Adrenal gland (tissue), 12 donors: ENCODE measurements around the gene HYAL2. TPM values are rescaled to one million over a fixed set of nuclear protein-coding genes. Genes with fewer than 3 reads are reported as not detected.
A peak's percentile ranks its signal among the peaks of the same experiment; 100 is the strongest.
"Not testable (repeated sequence)": the region's sequence is repeated elsewhere in the genome, so short reads cannot be mapped to it uniquely, and the experiment has no call there.

Experiments
- DNase-seq, 7 donors: peaks; one replicate each; pipeline ENCODE4 v3.0.0-alpha.2; 2019 to 2020
- H3K27ac ChIP-seq, 5 donors: fragments of 200-600 bp; sonication (generic) in 4 of 5; 1 replicate in 3 of 5; 2 replicates in 2 of 5; pipeline versions ENCODE4 v1.5.1 to v1.8.0; 2016 to 2020; ENCODE audit warnings: mild to moderate bottlenecking in 1 of 5
- H3K27me3 ChIP-seq: fragments of 200-600 bp; 2 replicates; pipeline ENCODE4 v1.8.0; 2021
- H3K36me3 ChIP-seq, 2 donors: fragments of 200-600 bp; replicated peaks in 1 of 2; 1 replicate in 1 of 2; 2 replicates in 1 of 2; pipeline versions ENCODE4 v1.5.1 to v1.8.0; 2018 to 2022
- H3K4me1 ChIP-seq, 2 donors: fragments of 200-600 bp; replicated peaks in 1 of 2; 1 replicate in 1 of 2; 2 replicates in 1 of 2; pipeline versions ENCODE4 v1.5.1 to v1.8.0; 2018 to 2021
- H3K4me3 ChIP-seq, 4 donors: fragments of 200-600 bp; sonication (generic) in 3 of 4; one replicate each; pipeline ENCODE4 v1.5.1; 2016 to 2018
- H3K9me3 ChIP-seq, 3 donors: fragments of 200-600 bp; sonication (generic) in 1 of 3; replicated peaks in 1 of 3; 1 replicate in 2 of 3; 2 replicates in 1 of 3; pipeline versions ENCODE4 v1.5.1 to v1.8.0; 2016 to 2021
- POLR2A ChIP-seq, 2 donors: fragments of 450-650 bp; IDR thresholded peaks; one replicate each; pipeline ENCODE4 v1.6.1; 2017; ENCODE audit warnings: antibody characterized with exemption in 2 of 2, mild to moderate bottlenecking in 2 of 2, moderate library complexity in 1 of 2
- WGBS, 4 donors: extraction: QIAGEN DNeasy Blood & Tissue Kit in 2 of 4; methylation state at CpG; one replicate each; pipeline versions ENCODE4 v1.1.5 to v1.1.7; 2013 to 2017; 5-methylcytosine and 5-hydroxymethylcytosine counted together
- intact Hi-C, 2 donors: fragments of 100-400 bp; cut with DNase I; formaldehyde crosslinking; loops; one replicate each; pipeline versions ENCODE4 v1.14.1 to v1.15.0; 2022 to 2023
- polyA plus RNA-seq, 3 donors: library from polyadenylated mRNA; stranded (reverse); fragments of 200-250 nt in 2 of 3; fragments of 350-450 nt in 1 of 3; fragmentation: Illumina TruSeq in 1 of 3; extraction: RNeasy Lipid Tissue Mini Kit (QIAGEN cat#74804) in 1 of 3; gene quantifications; one replicate each; pipeline ENCODE4 v1.2.3, GENCODE V29; 2013 to 2014
- total RNA-seq, 9 donors: library from RNA; depleted of rRNA in 4 of 9; stranded (reverse); fragments of >200 nt in 4 of 9; fragments of 120-200 nt in 1 of 9; fragmentation: NEBNext Ultra II Directional in 1 of 9; extraction: Animal tissue kit (Norgen Biotek cat#: 25700) in 1 of 9; gene quantifications; one replicate each; pipeline versions ENCODE4 v1.1.0 to v1.2.4, GENCODE V29; 2013 to 2023
- TF ChIP-seq, protein P1 (sequence below), 6 experiments: fragments of 450-650 bp in 4 of 6; fragments of 200-600 bp in 2 of 6; sonication (generic) in 1 of 6; IDR thresholded peaks; 1 replicate in 5 of 6; 2 replicates in 1 of 6; pipeline versions ENCODE4 v1.5.1 to v1.8.0; 2016 to 2021; ENCODE audit warnings: antibody characterized with exemption in 6 of 6, mild to moderate bottlenecking in 2 of 6, moderate library complexity in 1 of 6
- donor health status: healthy with polysubstance abuse.
- donor health status: Bipolar disorder and iron deficiency.
- donor health status: DM: yes; HTN: yes; CAD: no.
- donor health status: DM: no; HTN: no; CAD: no.
- donor health status: DM: no; HTN: no; CAD: no.
- donor health status: DM: yes; HTN: yes; CAD: no.

The HYAL2 gene
- total and polyA plus RNA-seq, 12 donors = 28.0 to 186 (median 99.8) TPM

DNA sequence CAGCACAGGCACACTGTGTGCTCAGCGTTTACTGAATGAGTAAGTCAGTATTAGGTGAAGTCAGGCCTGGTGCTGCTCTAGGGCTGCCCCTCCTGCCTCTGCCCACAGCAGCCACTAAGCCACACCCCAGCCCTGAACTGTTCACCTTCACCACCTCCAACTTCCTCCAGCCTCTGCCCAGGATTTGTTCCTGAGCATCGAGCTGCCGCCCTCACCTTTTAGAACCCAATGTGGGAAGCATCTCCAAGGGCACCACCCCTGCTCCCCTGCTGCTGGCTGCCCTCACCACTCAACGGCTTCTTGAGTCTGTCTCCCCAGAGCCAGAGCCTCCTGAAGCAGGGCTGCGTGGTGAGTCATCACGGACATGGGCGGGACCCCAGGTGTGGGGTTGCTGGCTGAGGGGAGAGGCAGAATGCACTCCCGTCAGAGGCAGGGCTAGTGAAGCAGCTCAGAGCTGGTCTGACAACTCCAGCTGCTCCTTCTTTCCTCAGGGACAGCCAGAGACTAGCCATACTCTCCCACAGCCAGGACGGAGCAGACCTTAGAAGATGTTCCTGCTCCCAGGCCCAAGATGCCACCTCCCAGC lies 5.8 kb downstream of the HYAL2 start:
- Histone ChIP-seq H3K4me1 (peaks cover 33 to 44% of the 10 kb centered on the region in 2 donors), H3K27ac (peak overlapping the region in 1 of 5 donors; percentile 3), H3K27me3 (no peaks in the 10 kb centered on the region), H3K4me3 (no peak overlapping the region), H3K9me3 (no peaks in the 10 kb centered on the region), H3K36me3 (peaks cover 0 to 31% of the 10 kb centered on the region in 2 donors)
- 49 to 57% (median 52%) methylated on average over 3 to 9 of the region's 9 CpGs for WGBS, 4 donors
- peak in 2 of 7 donors; percentile 42 to 58 for DNase-seq
- TF ChIP-seq, protein P1, sequence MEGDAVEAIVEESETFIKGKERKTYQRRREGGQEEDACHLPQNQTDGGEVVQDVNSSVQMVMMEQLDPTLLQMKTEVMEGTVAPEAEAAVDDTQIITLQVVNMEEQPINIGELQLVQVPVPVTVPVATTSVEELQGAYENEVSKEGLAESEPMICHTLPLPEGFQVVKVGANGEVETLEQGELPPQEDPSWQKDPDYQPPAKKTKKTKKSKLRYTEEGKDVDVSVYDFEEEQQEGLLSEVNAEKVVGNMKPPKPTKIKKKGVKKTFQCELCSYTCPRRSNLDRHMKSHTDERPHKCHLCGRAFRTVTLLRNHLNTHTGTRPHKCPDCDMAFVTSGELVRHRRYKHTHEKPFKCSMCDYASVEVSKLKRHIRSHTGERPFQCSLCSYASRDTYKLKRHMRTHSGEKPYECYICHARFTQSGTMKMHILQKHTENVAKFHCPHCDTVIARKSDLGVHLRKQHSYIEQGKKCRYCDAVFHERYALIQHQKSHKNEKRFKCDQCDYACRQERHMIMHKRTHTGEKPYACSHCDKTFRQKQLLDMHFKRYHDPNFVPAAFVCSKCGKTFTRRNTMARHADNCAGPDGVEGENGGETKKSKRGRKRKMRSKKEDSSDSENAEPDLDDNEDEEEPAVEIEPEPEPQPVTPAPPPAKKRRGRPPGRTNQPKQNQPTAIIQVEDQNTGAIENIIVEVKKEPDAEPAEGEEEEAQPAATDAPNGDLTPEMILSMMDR (IDR thresholded peaks at IDR 0.05) = no peak
- no peak for TF ChIP-seq POLR2A (IDR thresholded peaks at IDR 0.05)
- intact Hi-C loops = no loop called here

DNA sequence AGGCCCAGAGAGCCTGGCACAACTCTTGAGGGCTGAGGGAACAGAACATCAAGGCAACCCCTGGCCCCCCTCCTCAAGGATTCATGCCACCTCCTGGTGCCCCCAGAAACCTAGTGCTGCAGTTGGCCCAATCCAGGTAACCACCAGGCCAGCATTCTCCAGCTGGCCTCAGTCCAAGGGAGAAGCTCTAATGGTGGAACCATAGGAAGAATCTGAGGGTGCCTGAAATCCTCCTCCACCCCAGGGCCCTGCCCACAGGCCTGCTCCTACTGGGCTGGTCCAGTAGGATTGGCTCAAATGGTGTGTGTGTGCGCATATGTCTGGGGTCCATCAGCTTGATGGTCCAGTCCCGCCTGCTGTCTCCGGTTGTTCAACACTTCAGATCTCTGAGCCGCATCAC lies 7.7 kb downstream of the HYAL2 start:
- WGBS, 4 donors = 96 to 100% (median 98%) methylated on average over 4 of the region's 4 CpGs
- Histone ChIP-seq H3K36me3 (peaks cover 0 to 29% of the 10 kb centered on the region in 2 donors), H3K9me3 (no peaks in the 10 kb centered on the region), H3K4me1 (peaks cover 24 to 35% of the 10 kb centered on the region in 2 donors), H3K27ac (no peak overlapping the region), H3K4me3 (no peak overlapping the region), H3K27me3 (no peaks in the 10 kb centered on the region)
- intact Hi-C loops = no loop called here
- no peak for DNase-seq
- TF ChIP-seq POLR2A (IDR thresholded peaks at IDR 0.05) = no peak
- TF ChIP-seq, protein P1 (IDR thresholded peaks at IDR 0.05) = no peak

DNA sequence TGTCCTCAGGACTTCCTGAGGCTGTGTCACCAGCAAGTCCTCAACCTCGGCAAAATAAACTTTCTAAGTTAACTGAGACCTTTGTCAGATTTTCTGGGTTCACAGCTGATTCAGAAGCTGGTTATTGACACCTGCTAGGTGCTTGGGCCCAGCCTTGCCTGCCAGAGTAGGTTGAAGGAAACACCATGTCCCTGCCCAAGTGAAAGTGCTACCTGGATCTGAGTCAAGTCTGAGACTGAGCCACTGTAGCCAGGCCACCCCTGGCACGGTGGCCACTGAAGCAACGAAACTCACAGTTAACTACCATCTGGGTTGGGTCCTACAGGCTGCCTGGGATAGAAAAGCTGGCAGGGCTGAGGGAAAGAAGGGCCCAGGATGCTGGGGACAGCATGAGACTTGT lies 8.2 kb downstream of the HYAL2 start:
- Histone ChIP-seq H3K4me1 (peaks cover 24 to 30% of the 10 kb centered on the region in 2 donors), H3K27me3 (no peaks in the 10 kb centered on the region), H3K36me3 (peaks cover 0 to 25% of the 10 kb centered on the region in 2 donors), H3K27ac (no peak overlapping the region), H3K4me3 (no peak overlapping the region), H3K9me3 (no peaks in the 10 kb centered on the region)
- 77 to 88% (median 85%) methylated on average over 3 of the region's 3 CpGs for WGBS, 4 donors
- intact Hi-C loops = no loop called here
- no peak for DNase-seq
- TF ChIP-seq, protein P1 (IDR thresholded peaks at IDR 0.05) = no peak
- TF ChIP-seq POLR2A (IDR thresholded peaks at IDR 0.05) = no peak

DNA sequence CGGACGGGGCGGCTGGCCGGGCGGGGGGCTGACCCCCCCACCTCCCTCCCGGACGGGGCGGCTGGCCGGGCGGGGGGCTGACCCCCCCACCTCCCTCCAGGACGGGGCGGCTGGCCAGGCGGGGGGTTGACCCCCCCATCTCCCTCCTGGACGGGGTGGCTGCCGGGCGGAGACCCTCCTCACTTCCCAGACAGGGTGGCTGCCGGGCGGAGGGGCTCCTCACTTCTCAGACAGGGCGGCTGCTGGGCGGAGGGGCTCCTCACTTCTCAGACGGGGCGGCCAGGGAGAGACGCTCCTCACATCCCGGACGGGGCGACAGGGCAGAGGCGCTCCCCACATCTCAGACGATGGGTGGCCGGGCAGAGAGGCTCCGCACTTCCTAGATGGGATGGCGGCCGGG lies 10.5 kb downstream of the HYAL2 start:
- H3K4me1 ChIP-seq, intact Hi-C loops, H3K4me3 ChIP-seq, H3K9me3 ChIP-seq, H3K36me3 ChIP-seq, H3K27me3 ChIP-seq, DNase-seq, H3K27ac ChIP-seq: not testable (repeated sequence)
- 86 to 93% methylated on average over 15 to 32 of the region's 32 CpGs; no CpG with 5 or more reads in 2 of the 4 donors for WGBS, 4 donors

DNA sequence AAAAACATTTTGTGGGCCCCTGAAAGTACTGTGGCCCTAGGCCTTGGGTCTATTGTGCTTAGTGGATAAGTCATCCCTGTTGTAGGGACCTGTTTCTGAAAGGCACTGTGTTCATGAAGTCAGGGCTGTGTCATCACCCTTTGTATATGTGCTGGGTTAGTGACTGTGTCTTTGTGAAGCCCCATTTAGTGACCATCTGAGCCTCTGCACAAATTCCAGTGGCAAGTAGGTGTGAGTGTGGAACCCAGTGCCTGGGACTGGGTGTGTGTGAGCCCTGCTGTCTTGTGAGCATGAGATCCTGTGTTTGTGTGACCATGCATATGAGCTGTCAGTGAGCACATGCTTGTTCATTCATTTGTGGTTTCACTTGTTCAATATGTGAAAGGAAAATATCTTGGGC lies 17.9 kb downstream of the HYAL2 start:
- Histone ChIP-seq H3K36me3 (no peaks in the 10 kb centered on the region), H3K4me1 (peaks cover 25 to 37% of the 10 kb centered on the region in 2 donors), H3K27me3 (no peaks in the 10 kb centered on the region), H3K9me3 (peaks cover 0 to 5% (median 0%) of the 10 kb centered on the region in 3 donors), H3K27ac (no peak overlapping the region), H3K4me3 (no peak overlapping the region)
- no peak for TF ChIP-seq POLR2A (IDR thresholded peaks at IDR 0.05)
- TF ChIP-seq, protein P1 (IDR thresholded peaks at IDR 0.05) = no peak
- no peak for DNase-seq
- intact Hi-C loops = no loop called here
